HG03442 (cell line): ENCODE results near the gene FILIP1.

ENCODE experiments used
- ATAC-seq: cut with Tn5 transposase; IDR thresholded peaks from one replicate; pipeline ENCODE4 v1.9.1; 2021; ENCODE audit warnings: mild to moderate bottlenecking, moderate library complexity; ENCODE audit not compliant: unreplicated experiment

FILIP1 gene

GRCh38 chr6:75302280-75302679 lies 191.3 kb downstream of the FILIP1 start:
- no peak for ATAC-seq

- no peak for ATAC-seq
Observed at GRCh38 chr6:75301537-75301936, 192.1 kb downstream of the FILIP1 start.

GRCh38 chr6:75301088-75301487 lies 192.5 kb downstream of the FILIP1 start:
- no peak for ATAC-seq

GRCh38 chr6:75300531-75300855 lies 193.1 kb downstream of the FILIP1 start:
- no peak for ATAC-seq

- no peak for ATAC-seq
Observed at GRCh38 chr6:75299801-75300530, 193.6 kb downstream of the FILIP1 start.

GRCh38 chr6:75296811-75297779 lies 196.5 kb downstream of the FILIP1 start:
- peak; percentile 83 for ATAC-seq

- ATAC-seq: no peak
Observed at GRCh38 chr6:75292555-75292954, 201.0 kb downstream of the FILIP1 start.

GRCh38 chr6:75291744-75292143 lies 201.9 kb downstream of the FILIP1 start:
- ATAC-seq: no peak

GRCh38 chr6:75291331-75291730 lies 202.3 kb downstream of the FILIP1 start:
- ATAC-seq: no peak

GRCh38 chr6:75290136-75290945 lies 203.3 kb downstream of the FILIP1 start:
- ATAC-seq: no peak

- no peak for ATAC-seq
Observed at GRCh38 chr6:75288023-75288422, 205.6 kb downstream of the FILIP1 start.

GRCh38 chr6:75287424-75287823 lies 206.2 kb downstream of the FILIP1 start:
- no peak for ATAC-seq

GRCh38 chr6:75286955-75287354 lies 206.6 kb downstream of the FILIP1 start:
- ATAC-seq: no peak

- peak; percentile 5 for ATAC-seq
Observed at GRCh38 chr6:75285283-75285639, 208.3 kb downstream of the FILIP1 start.

- peak; percentile 85 for ATAC-seq
Observed at GRCh38 chr6:75284632-75285282, 208.8 kb downstream of the FILIP1 start, which contains the start of gene TMEM30A. TMEM30A (minus strand) TSS chr6:75284792; CDS start chr6:75284638, 154 bp downstream.

GRCh38 chr6:75283907-75284631 lies 209.5 kb downstream of the FILIP1 start:
- ATAC-seq: peak; percentile 2

- no peak for ATAC-seq
Observed at GRCh38 chr6:75282706-75283105, 210.9 kb downstream of the FILIP1 start.

- ATAC-seq: no peak
Observed at GRCh38 chr6:75281653-75282052, 211.9 kb downstream of the FILIP1 start.

GRCh38 chr6:75280131-75280855 lies 213.3 kb downstream of the FILIP1 start:
- ATAC-seq: no peak
